HCT116 (cell line): ENCODE data around the gene UNKL. TPM values are rescaled to one million over a fixed set of nuclear protein-coding genes. Genes with fewer than 3 reads are reported as not detected.

Source experiments
- ATAC-seq: fragments of 200-7000 bp; cut with Tn5 transposase; 2 replicates; pipeline ENCODE4 v1.9.1; 2020; ENCODE audit warnings: mild to moderate bottlenecking, moderate library complexity
- BruUV-seq: library from RNA; stranded (reverse); fragments of 400-500 nt; replicated peaks from 2 replicates; lab custom pipeline; 2021; lab: Mats Ljungman, UMichigan
- CTCF ChIA-PET: fragments of 300-600 bp; sonication (Branson Sonifier 250); formaldehyde crosslinking; loops from one replicate; lab custom pipeline; 2021; ENCODE audit warnings: antibody characterized with exemption; lab: Charles Lee
- POLR2A ChIA-PET: fragments of 300-600, 350-600 bp; sonication (Branson Sonifier 250); formaldehyde crosslinking; loops from one replicate; lab custom pipeline; 2021; ENCODE audit warnings: antibody characterized with exemption; lab: Charles Lee
- RAD21 ChIA-PET, 2 experiments: fragments of 300-600 bp; sonication (Branson Sonifier 250); formaldehyde crosslinking; loops; one replicate each; lab custom pipeline; 2023; ENCODE audit warnings: low total read pairs in 2 of 2; ENCODE audit not compliant: uncharacterized antibody in 2 of 2, unreplicated experiment in 2 of 2, low non-redundant PET in 1 of 2; lab: Charles Lee
- DNase-seq: peaks from one replicate; pipeline ENCODE4 v3.0.0-alpha.2; 2010; ENCODE audit warnings: low read depth, low spot score
- H2AFZ ChIP-seq: fragments of 200-600 bp; shearing (Covaris generic), sonication (generic); 2 replicates; pipeline ENCODE4 v1.6.1; 2017; ENCODE audit warnings: low read depth, mixed run types, mixed read lengths, antibody characterized with exemption, low read length; ENCODE audit not compliant: poor library complexity, severe bottlenecking
- H3K27ac ChIP-seq: 2 replicates; pipeline ENCODE4 v1.5.1; 2012; ENCODE audit warnings: low read depth, low read length
- H3K27me3 ChIP-seq: fragments of 200-600 bp; sonication (generic); 2 replicates; pipeline ENCODE4 v1.6.1; 2016; ENCODE audit warnings: mixed run types, low read length, mixed read lengths; ENCODE audit not compliant: insufficient read depth
- H3K36me3 ChIP-seq, 2 experiments: fragments of 200-500 bp in 1 of 2; fragments of 200-600 bp in 1 of 2; sonication (Bioruptor generic) in 1 of 2; sonication (generic) in 1 of 2; 2 replicates each; pipeline versions ENCODE4 v1.5.1 to v1.6.1; 2014 to 2016; ENCODE audit warnings: low read length in 2 of 2, inconsistent platforms in 1 of 2, mixed read lengths in 1 of 2, mixed run types in 1 of 2; ENCODE audit not compliant: insufficient read depth in 2 of 2, control insufficient read depth in 1 of 2
- H3K4me1 ChIP-seq, 2 experiments: fragments of 200-600 bp in 1 of 2; sonication (generic) in 1 of 2; 2 replicates each; pipeline versions ENCODE4 v1.5.1 to v1.6.1; 2012 to 2017; ENCODE audit warnings: low read length in 2 of 2, inconsistent platforms in 1 of 2, mild to moderate bottlenecking in 1 of 2, mixed read lengths in 1 of 2, mixed run types in 1 of 2, moderate library complexity in 1 of 2; ENCODE audit not compliant: insufficient read depth in 2 of 2, control insufficient read depth in 1 of 2
- H3K4me2 ChIP-seq: fragments of 200-600 bp; sonication (generic); 2 replicates; pipeline ENCODE4 v1.6.1; 2017; ENCODE audit warnings: mixed run types, low read length, mixed read lengths
- H3K4me3 ChIP-seq, 2 experiments: fragments of 200-600 bp in 1 of 2; sonication (generic) in 1 of 2; replicated peaks in 1 of 2; 2 replicates each; pipeline ENCODE4 v1.5.1; 2011 to 2016; ENCODE audit warnings: low read length in 2 of 2, control low read depth in 1 of 2, low read depth in 1 of 2, mild to moderate bottlenecking in 1 of 2, mixed read lengths in 1 of 2, mixed run types in 1 of 2
- H3K79me2 ChIP-seq: fragments of 200-600 bp; sonication (generic); 2 replicates; pipeline ENCODE4 v1.6.1; 2017; ENCODE audit warnings: mild to moderate bottlenecking, mixed run types, low read length, moderate library complexity, mixed read lengths; ENCODE audit not compliant: insufficient read depth
- H3K9ac ChIP-seq: fragments of 200-600 bp; sonication (generic); 2 replicates; pipeline ENCODE4 v1.6.1; 2016; ENCODE audit warnings: low read length, mixed read lengths
- H3K9me2 ChIP-seq: fragments of 200-600 bp; sonication (generic), shearing (Covaris generic); 2 replicates; pipeline ENCODE4 v1.6.1; 2017; ENCODE audit warnings: mixed run types, mild to moderate bottlenecking, moderate library complexity; ENCODE audit not compliant: insufficient read depth
- H3K9me3 ChIP-seq, 2 experiments: fragments of 200-500 bp in 1 of 2; fragments of 200-600 bp in 1 of 2; sonication (Bioruptor generic) in 1 of 2; sonication (generic) in 1 of 2; 2 replicates each; pipeline ENCODE4 v1.6.1; 2014 to 2017; ENCODE audit warnings: low read length in 2 of 2, mixed read lengths in 2 of 2, inconsistent platforms in 1 of 2, low read depth in 1 of 2, mild to moderate bottlenecking in 1 of 2, mixed run types in 1 of 2, moderate library complexity in 1 of 2; ENCODE audit not compliant: control insufficient read depth in 1 of 2, insufficient read depth in 1 of 2
- H4K20me1 ChIP-seq: fragments of 200-600 bp; sonication (generic), shearing (Covaris generic); 2 replicates; pipeline ENCODE4 v1.6.1; 2017; ENCODE audit warnings: mixed run types, mild to moderate bottlenecking, moderate library complexity; ENCODE audit not compliant: insufficient read depth
- CBX3 ChIP-seq: IDR thresholded peaks from 2 replicates; pipeline ENCODE4 v1.6.1; 2012; ENCODE audit warnings: low read depth
- EZH2phosphoT487 ChIP-seq: fragments of 200-600 bp; IDR thresholded peaks from 2 replicates; pipeline ENCODE4 v1.6.1; 2018; ENCODE audit warnings: antibody characterized with exemption, borderline replicate concordance
- FOSL1 ChIP-seq: IDR thresholded peaks from 2 replicates; pipeline ENCODE4 v1.6.1; 2012; ENCODE audit warnings: low read depth
- POLR2A ChIP-seq: IDR thresholded peaks from 2 replicates; pipeline ENCODE4 v1.7.0; 2011; ENCODE audit warnings: borderline replicate concordance; ENCODE audit not compliant: insufficient read depth, insufficient read length; ENCODE audit errors: extremely low read depth
- POLR2AphosphoS5 ChIP-seq: IDR thresholded peaks from 2 replicates; pipeline ENCODE4 v1.6.1; 2011; ENCODE audit warnings: mild to moderate bottlenecking, low read depth, low read length, moderate library complexity
- RAD21 ChIP-seq: IDR thresholded peaks from 2 replicates; pipeline ENCODE4 v1.6.1; 2012; ENCODE audit warnings: low read depth, mild to moderate bottlenecking
- SIN3A ChIP-seq: IDR thresholded peaks from 2 replicates; pipeline ENCODE4 v1.6.1; 2012; ENCODE audit warnings: low read depth
- SRF ChIP-seq: IDR thresholded peaks from 2 replicates; pipeline ENCODE4 v1.6.1; 2012; ENCODE audit warnings: low read depth
- TCF7L2 ChIP-seq: IDR thresholded peaks from 2 replicates; pipeline ENCODE4 v1.7.0; 2011; ENCODE audit warnings: borderline replicate concordance, inconsistent platforms; ENCODE audit not compliant: insufficient read depth, insufficient read length; ENCODE audit errors: extremely low read depth
- ZBTB33 ChIP-seq: IDR thresholded peaks from 2 replicates; pipeline ENCODE4 v1.6.1; 2011; ENCODE audit warnings: mild to moderate bottlenecking, low read length, moderate library complexity; ENCODE audit not compliant: insufficient replicate concordance; ENCODE audit errors: extremely low read depth
- ZNF274 ChIP-seq: fragments of 200-500 bp; sonication (Bioruptor generic); IDR thresholded peaks from 2 replicates; pipeline ENCODE4 v1.6.1; 2014; ENCODE audit warnings: mild to moderate bottlenecking, low read depth, low read length, inconsistent platforms
- intact Hi-C: fragments of 100-400 bp; cut with micrococcal nuclease; formaldehyde crosslinking; loops from 2 replicates; pipeline ENCODE4 v1.10.0; 2022
- total RNA-seq: library from RNA; stranded (reverse); gene quantifications from one replicate; pipeline ENCODE4 v1.2.1, GENCODE V29; 2021; ENCODE audit not compliant: unreplicated experiment

Gene UNKL
- total RNA-seq, 1 experiment from 2014 or later, result 24.9 TPM

- ChIA-PET CTCF (no interaction called here), RAD21 (no interaction called here), POLR2A (no interaction called here)
- Histone ChIP-seq H3K79me2 (no peaks in the 10 kb centered on the region), H2AFZ (no peak overlapping the region), H3K9ac (no peak overlapping the region), H3K9me3 (no peaks in the 10 kb centered on the region), H3K4me2 (no peak overlapping the region), H3K4me3 (no peak overlapping the region), H3K4me1 (no peaks in the 10 kb centered on the region), H3K9me2 (no peaks in the 10 kb centered on the region), H4K20me1 (no peaks in the 10 kb centered on the region), H3K27ac (no peak overlapping the region), H3K36me3 (no peaks in the 10 kb centered on the region), H3K27me3 (no peaks in the 10 kb centered on the region)
- BruUV-seq, result no TSS peak
- intact Hi-C loops, result no loop called here
- DNase-seq (no peak), ATAC-seq (no peak)
- no peak for TF ChIP-seq POLR2A
- TF ChIP-seq ZNF274, result no peak
- no peak for TF ChIP-seq SIN3A
- no peak for TF ChIP-seq ZBTB33
- TF ChIP-seq FOSL1, result no peak
- TF ChIP-seq TCF7L2, result no peak
- TF ChIP-seq POLR2AphosphoS5, result no peak
- TF ChIP-seq CBX3, result no peak
- no peak for TF ChIP-seq EZH2phosphoT487
- no peak for TF ChIP-seq RAD21
- TF ChIP-seq SRF, result no peak
Measured at GRCh38 chr16:1439058-1439698, 24.7 kb upstream of the UNKL start.
